Endodermal cell (in vitro differentiated cells): Measurements from ENCODE around the gene TAF11L3. TPM values are rescaled to one million over a fixed set of nuclear protein-coding genes. Genes with fewer than 3 reads are reported as not detected.
A peak's percentile ranks its signal among the peaks of the same experiment; 100 is the strongest.
"Not testable (repeated sequence)": the region's sequence is repeated elsewhere in the genome, so short reads cannot be mapped to it uniquely, and the experiment has no call there.

Experiments
- DNase-seq: peaks from one replicate; pipeline ENCODE4 v3.0.0-alpha.2; 2017
- H3K27ac ChIP-seq: 2 replicates; pipeline ENCODE4 v1.5.1; 2013; ENCODE audit warnings: mild to moderate bottlenecking, low read depth, low read length, moderate library complexity
- H3K27me3 ChIP-seq: 2 replicates; pipeline ENCODE4 v1.6.1; 2013; ENCODE audit warnings: mild to moderate bottlenecking, low read length, moderate library complexity; ENCODE audit not compliant: insufficient read depth, control insufficient read depth, poor library complexity, severe bottlenecking
- H3K36me3 ChIP-seq: 2 replicates; pipeline ENCODE4 v1.7.0; 2013; ENCODE audit warnings: mild to moderate bottlenecking, low read length, moderate library complexity; ENCODE audit not compliant: control insufficient read depth, insufficient read depth
- H3K4me1 ChIP-seq: one replicate; pipeline ENCODE4 v1.7.0; 2013; ENCODE audit warnings: low read length; ENCODE audit not compliant: control insufficient read depth, insufficient read depth
- H3K4me3 ChIP-seq: 2 replicates; pipeline ENCODE4 v1.5.1; 2013; ENCODE audit warnings: mild to moderate bottlenecking, low read length, moderate library complexity
- H3K9ac ChIP-seq: 2 replicates; pipeline ENCODE4 v1.6.1; 2013; ENCODE audit warnings: mild to moderate bottlenecking, low read length, moderate library complexity; ENCODE audit not compliant: poor library complexity, severe bottlenecking; ENCODE audit errors: extremely low read depth
- H3K9me3 ChIP-seq: 2 replicates; pipeline ENCODE4 v1.6.1; 2013; ENCODE audit warnings: mild to moderate bottlenecking, low read length, moderate library complexity; ENCODE audit not compliant: control insufficient read depth
- H3K27ac Mint-ChIP-seq: 2 replicates; pipeline ENCODE4 v1.8.0; 2020; ENCODE audit warnings: mixed read lengths
- H3K27me3 Mint-ChIP-seq: 2 replicates; pipeline ENCODE4 v1.8.0; 2021; ENCODE audit warnings: mild to moderate bottlenecking, mixed read lengths; ENCODE audit not compliant: insufficient read depth
- H3K36me3 Mint-ChIP-seq: 2 replicates; pipeline ENCODE4 v1.8.0; 2020; ENCODE audit warnings: low read depth, mixed read lengths
- H3K4me1 Mint-ChIP-seq: 2 replicates; pipeline ENCODE4 v1.8.0; 2020; ENCODE audit warnings: mixed read lengths
- H3K4me3 Mint-ChIP-seq: 2 replicates; pipeline ENCODE4 v1.8.0; 2020; ENCODE audit warnings: mild to moderate bottlenecking, moderate library complexity, mixed read lengths
- H3K9me3 Mint-ChIP-seq: 2 replicates; pipeline ENCODE4 v1.8.0; 2020; ENCODE audit warnings: mild to moderate bottlenecking, mixed read lengths
- CTCF ChIP-seq: fragments of 200-600 bp; sonication (generic); conservative IDR thresholded peaks from 2 replicates; pipeline ENCODE4 v1.5.0; 2021; ENCODE audit warnings: antibody characterized with exemption, mild to moderate bottlenecking
- WGBS, 2 experiments: methylation state at CpG; one replicate each; pipeline versions ENCODE4 v1.1.5 to v1.1.7; 2013; ENCODE audit warnings: missing lambda C conversion rate in 2 of 2, mixed read lengths in 1 of 2; ENCODE audit not compliant: insufficient coverage in 1 of 2, insufficient read length in 1 of 2; 5-methylcytosine and 5-hydroxymethylcytosine counted together
- total RNA-seq, 2 donors: library from RNA; stranded (reverse); fragmentation: NEBNext Ultra II Directional in 1 of 2; extraction: Animal tissue kit (Norgen Biotek cat#: 25700) in 1 of 2; gene quantifications; 2 replicates in 1 of 2; 3 replicates in 1 of 2; pipeline ENCODE4 v1.2.1, GENCODE V29; 2021

Gene TAF11L3
- total RNA-seq, 2 donors from 2014 or later, result not detected

DNA sequence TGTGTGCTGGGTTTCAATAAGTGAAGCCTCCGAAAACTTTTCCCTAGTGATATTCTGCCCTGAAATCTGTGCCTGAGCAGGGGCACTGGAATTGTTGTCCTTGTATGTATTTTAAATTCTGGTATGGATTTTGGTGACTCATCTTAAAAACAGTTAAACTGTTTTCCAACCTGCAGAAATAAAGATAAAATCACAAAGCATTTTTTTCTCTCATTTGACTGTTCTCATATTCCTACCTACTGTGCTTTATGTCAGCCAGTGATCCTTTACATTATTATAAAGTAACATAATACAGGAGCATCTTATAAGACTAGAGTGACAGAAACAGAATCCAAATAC, 31.0 kb upstream of the TAF11L3 start:
- H3K4me3 Mint-ChIP-seq, result no peak overlapping the region
- Histone ChIP-seq H3K9me3 (no peaks in the 10 kb centered on the region), H3K27me3 (no peaks in the 10 kb centered on the region), H3K4me1 (no peaks in the 10 kb centered on the region), H3K9ac (no peak overlapping the region), H3K36me3 (no peaks in the 10 kb centered on the region), H3K4me3 (no peak overlapping the region), H3K27ac (no peak overlapping the region)
- peak overlapping the region; percentile 58 for H3K27ac Mint-ChIP-seq
- H3K36me3 Mint-ChIP-seq, result no peaks in the 10 kb centered on the region
- no peaks in the 10 kb centered on the region for H3K9me3 Mint-ChIP-seq
- WGBS, 2 experiments, result 92% methylated on average over 1 of the region's 1 CpG; no CpG with 5 or more reads in 1 of the 2 experiments
- DNase-seq, result no peak
- H3K27me3 Mint-ChIP-seq, result no peaks in the 10 kb centered on the region
- H3K4me1 Mint-ChIP-seq, result no peaks in the 10 kb centered on the region
- no peak for TF ChIP-seq CTCF

- H3K36me3 Mint-ChIP-seq, H3K4me3 ChIP-seq, H3K27ac Mint-ChIP-seq, H3K9ac ChIP-seq, H3K4me3 Mint-ChIP-seq, H3K27ac ChIP-seq, H3K27me3 Mint-ChIP-seq, DNase-seq, H3K36me3 ChIP-seq, H3K27me3 ChIP-seq, H3K9me3 ChIP-seq, H3K4me1 ChIP-seq, H3K4me1 Mint-ChIP-seq, H3K9me3 Mint-ChIP-seq: not testable (repeated sequence)
- 82 to 95% methylated on average over 6 to 23 of the region's 23 CpGs for WGBS, 2 experiments
Measured at GRCh38 chr5:17491257-17491656, 26.9 kb upstream of the TAF11L3 start.

- H3K27ac Mint-ChIP-seq, result no peak overlapping the region
- no peak for DNase-seq
- no peak for TF ChIP-seq CTCF
- H3K9me3 Mint-ChIP-seq, result no peaks in the 10 kb centered on the region
- Histone ChIP-seq H3K9ac (no peak overlapping the region), H3K27ac (no peak overlapping the region), H3K27me3 (no peaks in the 10 kb centered on the region), H3K4me3 (no peak overlapping the region), H3K36me3 (no peaks in the 10 kb centered on the region), H3K4me1 (no peaks in the 10 kb centered on the region), H3K9me3 (no peaks in the 10 kb centered on the region)
- no peaks in the 10 kb centered on the region for H3K4me1 Mint-ChIP-seq
- peaks cover 6% of the 10 kb centered on the region for H3K27me3 Mint-ChIP-seq
- H3K36me3 Mint-ChIP-seq, result no peaks in the 10 kb centered on the region
- no peak overlapping the region for H3K4me3 Mint-ChIP-seq
- WGBS, 2 experiments, result 97 to 100% methylated on average over 1 to 3 of the region's 3 CpGs
Measured at GRCh38 chr5:17492770-17493169, 25.4 kb upstream of the TAF11L3 start.

DNA sequence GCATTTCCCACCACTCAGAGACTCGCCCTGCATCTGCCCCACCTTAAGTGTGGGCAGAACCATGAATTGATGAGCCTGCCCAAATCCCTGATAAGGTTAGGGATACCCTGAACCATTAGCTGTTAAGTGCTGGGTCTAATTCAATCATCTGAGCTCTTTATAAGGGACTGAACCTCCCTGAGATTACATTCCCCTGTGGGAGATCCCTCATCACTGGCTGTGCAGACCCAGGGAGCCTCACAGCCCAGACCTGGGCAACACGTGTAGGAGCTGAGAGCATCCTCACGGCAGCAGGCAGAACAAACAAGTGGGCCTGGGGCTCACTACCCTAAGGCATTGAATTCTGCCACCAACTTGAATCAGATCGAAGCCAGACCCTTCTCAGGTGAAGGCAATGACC, 20.7 kb upstream of the TAF11L3 start:
- no peak overlapping the region for H3K27ac Mint-ChIP-seq
- Histone ChIP-seq H3K27me3 (peaks cover 5% of the 10 kb centered on the region), H3K9ac (no peak overlapping the region), H3K27ac (no peak overlapping the region), H3K4me3 (no peak overlapping the region), H3K36me3 (no peaks in the 10 kb centered on the region), H3K9me3 (no peaks in the 10 kb centered on the region), H3K4me1 (no peaks in the 10 kb centered on the region)
- H3K4me3 Mint-ChIP-seq, result no peak overlapping the region
- H3K36me3 Mint-ChIP-seq, result no peaks in the 10 kb centered on the region
- peaks cover 16% of the 10 kb centered on the region for H3K27me3 Mint-ChIP-seq
- no peak for TF ChIP-seq CTCF
- H3K9me3 Mint-ChIP-seq, result no peaks in the 10 kb centered on the region
- no peaks in the 10 kb centered on the region for H3K4me1 Mint-ChIP-seq
- DNase-seq, result no peak
- 84 to 100% methylated on average over 1 to 4 of the region's 4 CpGs for WGBS, 2 experiments

- H3K4me3 Mint-ChIP-seq, H3K27ac Mint-ChIP-seq, H3K4me3 ChIP-seq, H3K27ac ChIP-seq, H3K9ac ChIP-seq, H3K9me3 ChIP-seq, H3K9me3 Mint-ChIP-seq, H3K4me1 Mint-ChIP-seq, H3K4me1 ChIP-seq, H3K27me3 ChIP-seq, DNase-seq, H3K36me3 ChIP-seq, H3K36me3 Mint-ChIP-seq: not testable (repeated sequence)
- WGBS, 2 experiments, result 89 to 100% methylated on average over 3 to 8 of the region's 8 CpGs
- peaks cover 16% of the 10 kb centered on the region for H3K27me3 Mint-ChIP-seq
Measured at GRCh38 chr5:17497931-17498330, 20.2 kb upstream of the TAF11L3 start, which contains the start of gene TAF11L2. Gene TAF11L2 (plus strand): TSS chr5:17498231.
